Small intestine (tissue), 16 donors: ENCODE results near the gene ABL2. TPM values are rescaled to one million over a fixed set of nuclear protein-coding genes. Genes with fewer than 3 reads are reported as not detected.
"Not testable (repeated sequence)": the region's sequence is repeated elsewhere in the genome, so short reads cannot be mapped to it uniquely, and the experiment has no call there.

Experiments
- DNase-seq, 2 donors: peaks; one replicate each; pipeline versions ENCODE4 v3.0.0 to v3.0.0-alpha.2; 2013
- FAIRE-seq: peaks from 2 replicates; lab custom pipeline; 2012; peaks lifted over from hg19 to GRCh38; lab: Jason Lieb, UNC
- H3K27ac ChIP-seq, 3 donors: one replicate each; pipeline ENCODE4 v1.5.1; 2013; ENCODE audit warnings: low read length in 2 of 3, mild to moderate bottlenecking in 2 of 3, control low read depth in 1 of 3, inconsistent platforms in 1 of 3, low read depth in 1 of 3, moderate library complexity in 1 of 3
- H3K27me3 ChIP-seq, 3 donors: one replicate each; pipeline ENCODE4 v1.6.1; 2013; ENCODE audit warnings: low read length in 3 of 3, inconsistent platforms in 1 of 3; ENCODE audit not compliant: control insufficient read depth in 3 of 3, insufficient read depth in 3 of 3
- H3K36me3 ChIP-seq, 3 donors: one replicate each; pipeline ENCODE4 v1.6.1; 2013; ENCODE audit warnings: low read length in 3 of 3, inconsistent platforms in 1 of 3, low read depth in 1 of 3, mild to moderate bottlenecking in 1 of 3, moderate library complexity in 1 of 3; ENCODE audit not compliant: control insufficient read depth in 3 of 3, insufficient read depth in 2 of 3
- H3K4me1 ChIP-seq, 3 donors: one replicate each; pipeline ENCODE4 v1.6.1; 2013; ENCODE audit warnings: low read length in 2 of 3, inconsistent platforms in 1 of 3, low read depth in 1 of 3, mild to moderate bottlenecking in 1 of 3, moderate library complexity in 1 of 3; ENCODE audit not compliant: control insufficient read depth in 3 of 3, insufficient read depth in 2 of 3
- H3K4me3 ChIP-seq, 3 donors: one replicate each; pipeline ENCODE4 v1.5.1; 2013; ENCODE audit warnings: low read length in 3 of 3, control low read depth in 1 of 3, inconsistent platforms in 1 of 3, low read depth in 1 of 3, mild to moderate bottlenecking in 1 of 3, moderate library complexity in 1 of 3
- H3K9me3 ChIP-seq, 2 donors: one replicate each; pipeline ENCODE4 v1.6.1; 2013; ENCODE audit warnings: low read depth in 1 of 2, low read length in 1 of 2; ENCODE audit not compliant: control insufficient read depth in 2 of 2, insufficient read depth in 1 of 2
- WGBS, 3 donors: extraction: QIAGEN DNeasy Blood & Tissue Kit; methylation state at CpG; one replicate each; pipeline ENCODE4 v1.1.7; 2013; 5-methylcytosine and 5-hydroxymethylcytosine counted together
- long read RNA-seq, 10 donors: transcript quantifications; one replicate each; lab custom pipeline, GENCODE V29; 2026
- polyA plus RNA-seq, 4 donors: library from polyadenylated mRNA; stranded (reverse) in 3 of 4; unstranded in 1 of 4; fragments of 200-250 nt in 3 of 4; fragments of 120-200 nt in 1 of 4; gene quantifications; one replicate each; pipeline versions ENCODE4 v1.2.1 to v1.2.3, GENCODE V29; 2013
- donor health status: healthy with polysubstance abuse.
- donor health status: control.
- donor health status: control.
- donor health status: Bipolar disorder and iron deficiency.
- donor health status: healthy.

Gene ABL2
- polyA plus RNA-seq, result 1 to 10 TPM; 1.6 to 8.1 (median 3.0) TPM
- long read RNA-seq, donor 1, result 0 reads
- long read RNA-seq, donor 2, full-length matches to known transcripts, result 1 of 1 reads
- long read RNA-seq, donor 2, partial matches to known transcripts, result 0 of 1 reads
- long read RNA-seq, donor 2, other reads (novel, unspliced or antisense), result 0 of 1 reads
- long read RNA-seq, donor 3, result 0 reads
- long read RNA-seq, donor 4, result 0 reads
- long read RNA-seq, donor 5, result 0 reads
- long read RNA-seq, donor 6, result 0 reads
- long read RNA-seq, donor 7, result 0 reads
- long read RNA-seq, donor 8, result 0 reads
- long read RNA-seq, donor 9, partial matches to known transcripts, result 0 of 1 reads
- long read RNA-seq, donor 9, other reads (novel, unspliced or antisense), result 0 of 1 reads
- long read RNA-seq, donor 10, result 0 reads

GRCh38 chr1:179229214-179230140 is at the start of gene ABL2:
Gene ABL2, minus strand, starts transcription at chr1:179229677. Its CDS starts 280 bp downstream, at chr1:179229397.
- Histone ChIP-seq H3K27ac (peak within 1 kb of the TSS; percentile 48 to 66 (median 62)), H3K4me3 (peak within 1 kb of the TSS; percentile 75 to 98 (median 90)), H3K4me1 (peaks cover 0 to 7% (median 2%) of the 10 kb centered on the region in 3 donors), H3K9me3 (no peaks in the 10 kb centered on the region), H3K27me3 (no peaks in the 10 kb centered on the region), H3K36me3 (peaks cover 0 to 3% (median 0%) of the 10 kb centered on the region in 3 donors)
- FAIRE-seq (no peak), DNase-seq (peak; percentile 35 to 76)
- WGBS, 3 donors, result 0 to 1% (median 1%) methylated on average over 41 to 94 of the region's 94 CpGs

GRCh38 chr1:179278920-179279319 is 49.4 kb upstream of the ABL2 start:
- Histone ChIP-seq H3K27me3 (no peaks in the 10 kb centered on the region), H3K9me3 (peaks cover 0 to 8% of the 10 kb centered on the region in 2 donors), H3K36me3 (no peaks in the 10 kb centered on the region), H3K4me1 (no peaks in the 10 kb centered on the region), H3K4me3 (no peak overlapping the region), H3K27ac (no peak overlapping the region)
- WGBS, 3 donors, result 95 to 99% (median 98%) methylated on average over 5 of the region's 5 CpGs
- DNase-seq (no peak), FAIRE-seq (no peak)

GRCh38 chr1:179274424-179274823 is 44.9 kb upstream of the ABL2 start:
- not testable (repeated sequence) for H3K4me1 ChIP-seq, H3K36me3 ChIP-seq, H3K27me3 ChIP-seq, H3K4me3 ChIP-seq, FAIRE-seq, H3K27ac ChIP-seq, H3K9me3 ChIP-seq, DNase-seq
- 82 to 95% (median 89%) methylated on average over 5 of the region's 5 CpGs for WGBS, 3 donors

GRCh38 chr1:179269071-179269470 is 39.6 kb upstream of the ABL2 start:
- Histone ChIP-seq H3K4me3 (no peak overlapping the region), H3K9me3 (no peaks in the 10 kb centered on the region), H3K27ac (no peak overlapping the region), H3K4me1 (no peaks in the 10 kb centered on the region), H3K27me3 (no peaks in the 10 kb centered on the region), H3K36me3 (no peaks in the 10 kb centered on the region)
- DNase-seq (no peak), FAIRE-seq (no peak)

GRCh38 chr1:179264507-179264906 is 35.0 kb upstream of the ABL2 start:
- Histone ChIP-seq H3K4me1 (no peaks in the 10 kb centered on the region), H3K27ac (no peak overlapping the region), H3K4me3 (no peak overlapping the region), H3K27me3 (no peaks in the 10 kb centered on the region), H3K36me3 (no peaks in the 10 kb centered on the region), H3K9me3 (no peaks in the 10 kb centered on the region)
- 49 to 65% (median 55%) methylated on average over 3 of the region's 3 CpGs for WGBS, 3 donors
- no peak for FAIRE-seq
- DNase-seq, result peak in 1 of 2 donors; percentile 22

GRCh38 chr1:179263121-179263520 is 33.6 kb upstream of the ABL2 start:
- H3K36me3 ChIP-seq, result no peaks in the 10 kb centered on the region
- no peaks in the 10 kb centered on the region for H3K9me3 ChIP-seq
- no peak overlapping the region for H3K27ac ChIP-seq
- H3K4me1 ChIP-seq, result no peaks in the 10 kb centered on the region
- no peaks in the 10 kb centered on the region for H3K27me3 ChIP-seq
- H3K4me3 ChIP-seq, result no peak overlapping the region
- peak; percentile 18 to 39 for DNase-seq
- no peak for FAIRE-seq

GRCh38 chr1:179262183-179262582 is 32.7 kb upstream of the ABL2 start:
- no peak overlapping the region for H3K27ac ChIP-seq
- FAIRE-seq (no peak), DNase-seq (no peak)
- H3K27me3 ChIP-seq, result no peaks in the 10 kb centered on the region
- H3K9me3 ChIP-seq, result no peaks in the 10 kb centered on the region
- no peaks in the 10 kb centered on the region for H3K36me3 ChIP-seq
- H3K4me3 ChIP-seq, result no peak overlapping the region
- 87 to 100% (median 100%) methylated on average over 1 of the region's 1 CpG for WGBS, 3 donors
- no peaks in the 10 kb centered on the region for H3K4me1 ChIP-seq

GRCh38 chr1:179253286-179253972 is 24.0 kb upstream of the ABL2 start:
- H3K27ac ChIP-seq, result no peak overlapping the region
- H3K36me3 ChIP-seq, result no peaks in the 10 kb centered on the region
- no peak for FAIRE-seq
- H3K9me3 ChIP-seq, result no peaks in the 10 kb centered on the region
- DNase-seq, result no peak
- no peak overlapping the region for H3K4me3 ChIP-seq
- H3K27me3 ChIP-seq, result no peaks in the 10 kb centered on the region
- 75 to 83% (median 77%) methylated on average over 8 of the region's 8 CpGs for WGBS, 3 donors
- no peaks in the 10 kb centered on the region for H3K4me1 ChIP-seq
